Ishikawa (cell line): ENCODE results near the gene PILRA.
A peak's percentile ranks its signal among the peaks of the same experiment; 100 is the strongest.

Source experiments
- CEBPB ChIP-seq: IDR thresholded peaks from 2 replicates; pipeline ENCODE4 v1.6.1; 2012
- CREB1 ChIP-seq: IDR thresholded peaks from 2 replicates; pipeline ENCODE4 v1.6.1; 2012; ENCODE audit warnings: low read depth
- EGR1 ChIP-seq: IDR thresholded peaks from 2 replicates; pipeline ENCODE4 v1.6.1; 2012
- EP300 ChIP-seq: IDR thresholded peaks from 2 replicates; pipeline ENCODE4 v1.6.1; 2012; ENCODE audit warnings: borderline replicate concordance
- FOXM1 ChIP-seq: IDR thresholded peaks from 2 replicates; pipeline ENCODE4 v1.6.1; 2012; ENCODE audit warnings: low read depth, borderline replicate concordance
- NFIC ChIP-seq: IDR thresholded peaks from 2 replicates; pipeline ENCODE4 v1.6.1; 2012
- RAD21 ChIP-seq: IDR thresholded peaks from 2 replicates; pipeline ENCODE4 v1.6.1; 2012; ENCODE audit warnings: low read depth
- TAF1 ChIP-seq: IDR thresholded peaks from 2 replicates; pipeline ENCODE4 v1.6.1; 2012; ENCODE audit warnings: low read depth, mild to moderate bottlenecking
- TCF12 ChIP-seq: IDR thresholded peaks from 2 replicates; pipeline ENCODE4 v1.6.1; 2012; ENCODE audit warnings: low read depth
- TEAD4 ChIP-seq: IDR thresholded peaks from 2 replicates; pipeline ENCODE4 v1.6.1; 2012
- YY1 ChIP-seq: IDR thresholded peaks from 2 replicates; pipeline ENCODE4 v1.6.1; 2012; ENCODE audit warnings: low read depth
- ZBTB7A ChIP-seq: IDR thresholded peaks from 2 replicates; pipeline ENCODE4 v1.6.1; 2012; ENCODE audit warnings: low read depth
- TF ChIP-seq, protein P1 (sequence below): IDR thresholded peaks from 2 replicates; pipeline ENCODE4 v1.6.1; 2012
- TF ChIP-seq, protein P2 (sequence below): IDR thresholded peaks from 2 replicates; pipeline ENCODE4 v1.6.1; 2012; ENCODE audit warnings: low read depth, mild to moderate bottlenecking
- TF ChIP-seq, protein P3 (sequence below): IDR thresholded peaks from 2 replicates; pipeline ENCODE4 v1.6.1; 2012

PILRA gene

DNA sequence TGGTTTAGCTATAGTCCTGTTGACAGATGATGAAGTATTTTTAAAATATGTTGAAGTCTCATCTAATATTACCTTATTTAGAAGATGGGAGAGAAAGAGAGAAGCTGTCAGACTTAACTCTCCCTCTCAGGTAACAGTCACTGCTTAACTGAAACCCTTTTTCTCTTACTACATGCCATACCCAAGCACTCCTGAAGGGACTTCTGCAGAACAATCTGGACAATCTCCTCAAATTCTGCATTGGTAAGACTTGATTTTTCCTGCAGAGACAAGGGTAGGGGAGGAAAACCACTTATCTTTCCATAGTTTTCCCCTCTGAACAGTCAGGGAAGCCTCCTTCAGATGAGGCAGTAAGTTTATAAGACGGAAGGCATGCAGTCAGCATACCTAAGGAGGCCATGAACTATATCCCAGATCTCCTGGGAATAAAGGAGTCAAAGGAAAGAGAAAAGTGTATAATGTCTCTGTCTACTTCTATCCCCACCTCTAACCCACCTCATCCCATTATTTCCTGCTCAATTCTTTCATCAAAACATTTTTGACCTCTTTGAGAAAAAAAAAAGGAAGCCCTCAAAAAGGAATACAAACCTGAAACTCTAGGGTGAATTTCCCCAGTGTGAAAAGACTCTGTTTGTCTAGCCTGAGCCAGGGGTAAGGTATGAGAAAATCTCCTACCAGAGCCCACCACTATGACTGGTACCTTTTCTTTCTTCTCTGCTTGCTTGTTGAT is 45.8 kb downstream of the PILRA start:
- TF ChIP-seq NFIC (no peak), EP300 (no peak), FOXM1 (no peak), CEBPB (no peak), EGR1 (no peak), RAD21 (no peak), CREB1 (no peak), ZBTB7A (no peak), YY1 (no peak), TCF12 (no peak)

DNA sequence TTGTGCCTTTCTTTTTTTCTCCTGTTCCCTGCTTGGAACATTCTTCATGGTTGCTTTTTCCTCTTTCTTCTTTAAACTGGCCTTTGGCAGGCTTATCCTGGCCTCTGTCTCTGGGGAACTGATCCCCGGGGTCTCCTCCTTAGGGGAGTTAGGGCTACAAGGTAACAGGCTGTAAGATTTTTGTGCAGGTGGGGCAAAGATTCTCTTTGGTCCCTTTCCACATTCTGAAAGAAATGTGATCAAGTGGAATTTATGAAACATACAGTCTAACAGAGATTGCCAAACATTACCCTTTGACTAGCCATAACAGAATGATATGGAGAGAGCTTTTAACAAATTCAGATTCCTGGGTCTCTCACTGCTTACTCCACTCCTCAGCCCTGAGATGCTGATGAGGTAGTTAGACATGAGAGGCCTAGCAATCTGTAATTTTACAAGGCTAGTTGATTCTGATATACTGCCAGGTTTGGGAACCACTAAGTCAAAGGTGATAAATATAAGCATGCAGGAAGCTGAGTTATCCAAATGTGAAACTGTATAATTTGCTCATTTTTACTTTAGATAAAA is 46.5 kb downstream of the PILRA start:
- TF ChIP-seq CEBPB (no peak), FOXM1 (no peak)
- TF ChIP-seq, protein P1, sequence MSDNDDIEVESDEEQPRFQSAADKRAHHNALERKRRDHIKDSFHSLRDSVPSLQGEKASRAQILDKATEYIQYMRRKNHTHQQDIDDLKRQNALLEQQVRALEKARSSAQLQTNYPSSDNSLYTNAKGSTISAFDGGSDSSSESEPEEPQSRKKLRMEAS: no peak

DNA sequence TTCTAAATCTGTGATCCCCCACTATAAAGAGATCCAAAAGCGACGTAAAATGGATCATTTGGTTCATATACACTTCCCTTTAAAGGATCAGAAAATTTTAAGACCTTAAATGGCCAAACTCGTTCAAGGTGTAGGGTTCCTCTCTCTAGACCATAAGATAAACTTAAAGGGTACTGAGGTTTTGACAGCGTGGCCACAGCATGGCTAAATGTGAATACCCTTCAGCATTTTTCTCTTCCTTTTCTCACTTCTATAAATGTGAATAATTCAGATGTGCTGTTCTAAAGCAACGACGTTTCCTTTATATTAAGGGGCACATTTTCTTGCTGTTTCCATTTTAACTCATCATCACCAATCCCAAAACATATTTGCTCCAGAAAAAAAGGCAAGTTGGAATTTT is 50.0 kb downstream of the PILRA start:
- TF ChIP-seq, protein P1: no peak

DNA sequence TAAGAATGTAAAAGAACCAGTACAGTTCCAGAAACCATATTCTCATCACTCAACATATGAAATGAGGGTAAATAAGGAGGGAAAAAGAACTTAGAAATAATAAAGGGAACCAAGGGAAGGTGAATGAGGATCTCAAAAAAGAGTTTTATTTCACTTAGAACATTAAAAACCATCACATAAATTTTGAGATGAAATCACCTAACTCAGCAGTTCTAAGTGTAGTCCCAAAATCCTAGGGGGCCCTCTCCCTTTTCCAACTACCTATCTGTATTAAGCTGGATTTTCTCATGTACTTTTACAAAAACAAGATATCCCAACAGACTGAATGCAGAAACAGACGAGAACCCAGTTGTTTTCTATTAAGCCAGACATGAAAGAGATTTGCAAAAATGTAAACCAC is 52.1 kb downstream of the PILRA start:
- TF ChIP-seq EGR1 (no peak), RAD21 (no peak), ZBTB7A (no peak)

DNA sequence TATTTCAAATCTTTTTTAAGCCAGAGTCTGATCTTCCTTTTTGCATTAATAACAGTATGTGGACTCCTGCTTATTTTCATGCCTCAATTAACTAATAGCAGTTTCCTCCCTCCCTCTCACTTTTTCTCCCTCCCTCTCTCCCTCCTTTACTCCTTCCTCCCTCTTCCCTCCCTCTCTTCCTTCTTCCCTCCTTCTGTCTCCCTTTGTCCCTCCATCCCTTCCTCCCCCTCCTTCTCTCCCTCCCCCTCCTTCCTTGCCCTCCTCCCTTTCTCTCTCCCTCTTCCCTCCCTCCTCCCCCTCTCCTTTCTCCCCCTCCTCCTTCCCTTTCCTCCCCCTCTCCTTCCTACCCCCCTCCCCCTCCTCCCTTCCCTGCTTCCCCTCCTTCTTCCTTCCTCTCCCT is 53.2 kb downstream of the PILRA start:
- no peak for TF ChIP-seq CREB1
- TF ChIP-seq NFIC: no peak

DNA sequence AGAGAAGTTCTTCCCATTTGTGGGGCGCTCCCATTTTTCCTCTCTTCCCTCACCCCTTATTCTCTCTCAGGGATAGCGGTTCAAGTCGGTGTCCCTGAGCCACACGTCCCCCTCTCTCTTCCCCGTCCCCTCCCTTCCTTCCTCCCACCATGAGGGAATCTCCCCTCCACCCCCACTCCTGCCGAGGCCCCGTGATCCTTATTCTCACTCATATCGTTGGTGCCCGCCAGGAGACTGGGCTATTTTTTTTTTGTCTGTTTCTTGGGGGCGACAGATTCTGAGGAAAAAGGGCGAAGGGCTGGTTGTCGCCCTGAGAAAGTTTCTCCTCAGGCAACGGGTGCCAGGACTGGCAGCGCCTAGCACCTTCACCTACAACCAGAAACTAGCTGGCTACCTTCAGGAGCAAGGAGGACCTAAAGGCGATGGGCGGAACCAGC is 54.5 kb downstream of the PILRA start:
- TF ChIP-seq TCF12 (no peak), FOXM1 (no peak), CREB1 (no peak), NFIC (no peak), ZBTB7A (no peak), RAD21 (no peak), EP300 (no peak), TAF1 (no peak), YY1 (no peak)
- TF ChIP-seq, protein P2, sequence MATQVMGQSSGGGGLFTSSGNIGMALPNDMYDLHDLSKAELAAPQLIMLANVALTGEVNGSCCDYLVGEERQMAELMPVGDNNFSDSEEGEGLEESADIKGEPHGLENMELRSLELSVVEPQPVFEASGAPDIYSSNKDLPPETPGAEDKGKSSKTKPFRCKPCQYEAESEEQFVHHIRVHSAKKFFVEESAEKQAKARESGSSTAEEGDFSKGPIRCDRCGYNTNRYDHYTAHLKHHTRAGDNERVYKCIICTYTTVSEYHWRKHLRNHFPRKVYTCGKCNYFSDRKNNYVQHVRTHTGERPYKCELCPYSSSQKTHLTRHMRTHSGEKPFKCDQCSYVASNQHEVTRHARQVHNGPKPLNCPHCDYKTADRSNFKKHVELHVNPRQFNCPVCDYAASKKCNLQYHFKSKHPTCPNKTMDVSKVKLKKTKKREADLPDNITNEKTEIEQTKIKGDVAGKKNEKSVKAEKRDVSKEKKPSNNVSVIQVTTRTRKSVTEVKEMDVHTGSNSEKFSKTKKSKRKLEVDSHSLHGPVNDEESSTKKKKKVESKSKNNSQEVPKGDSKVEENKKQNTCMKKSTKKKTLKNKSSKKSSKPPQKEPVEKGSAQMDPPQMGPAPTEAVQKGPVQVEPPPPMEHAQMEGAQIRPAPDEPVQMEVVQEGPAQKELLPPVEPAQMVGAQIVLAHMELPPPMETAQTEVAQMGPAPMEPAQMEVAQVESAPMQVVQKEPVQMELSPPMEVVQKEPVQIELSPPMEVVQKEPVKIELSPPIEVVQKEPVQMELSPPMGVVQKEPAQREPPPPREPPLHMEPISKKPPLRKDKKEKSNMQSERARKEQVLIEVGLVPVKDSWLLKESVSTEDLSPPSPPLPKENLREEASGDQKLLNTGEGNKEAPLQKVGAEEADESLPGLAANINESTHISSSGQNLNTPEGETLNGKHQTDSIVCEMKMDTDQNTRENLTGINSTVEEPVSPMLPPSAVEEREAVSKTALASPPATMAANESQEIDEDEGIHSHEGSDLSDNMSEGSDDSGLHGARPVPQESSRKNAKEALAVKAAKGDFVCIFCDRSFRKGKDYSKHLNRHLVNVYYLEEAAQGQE: no peak
- TF ChIP-seq, protein P3, sequence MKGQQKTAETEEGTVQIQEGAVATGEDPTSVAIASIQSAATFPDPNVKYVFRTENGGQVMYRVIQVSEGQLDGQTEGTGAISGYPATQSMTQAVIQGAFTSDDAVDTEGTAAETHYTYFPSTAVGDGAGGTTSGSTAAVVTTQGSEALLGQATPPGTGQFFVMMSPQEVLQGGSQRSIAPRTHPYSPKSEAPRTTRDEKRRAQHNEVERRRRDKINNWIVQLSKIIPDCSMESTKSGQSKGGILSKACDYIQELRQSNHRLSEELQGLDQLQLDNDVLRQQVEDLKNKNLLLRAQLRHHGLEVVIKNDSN: no peak
- TF ChIP-seq, protein P1: no peak

DNA sequence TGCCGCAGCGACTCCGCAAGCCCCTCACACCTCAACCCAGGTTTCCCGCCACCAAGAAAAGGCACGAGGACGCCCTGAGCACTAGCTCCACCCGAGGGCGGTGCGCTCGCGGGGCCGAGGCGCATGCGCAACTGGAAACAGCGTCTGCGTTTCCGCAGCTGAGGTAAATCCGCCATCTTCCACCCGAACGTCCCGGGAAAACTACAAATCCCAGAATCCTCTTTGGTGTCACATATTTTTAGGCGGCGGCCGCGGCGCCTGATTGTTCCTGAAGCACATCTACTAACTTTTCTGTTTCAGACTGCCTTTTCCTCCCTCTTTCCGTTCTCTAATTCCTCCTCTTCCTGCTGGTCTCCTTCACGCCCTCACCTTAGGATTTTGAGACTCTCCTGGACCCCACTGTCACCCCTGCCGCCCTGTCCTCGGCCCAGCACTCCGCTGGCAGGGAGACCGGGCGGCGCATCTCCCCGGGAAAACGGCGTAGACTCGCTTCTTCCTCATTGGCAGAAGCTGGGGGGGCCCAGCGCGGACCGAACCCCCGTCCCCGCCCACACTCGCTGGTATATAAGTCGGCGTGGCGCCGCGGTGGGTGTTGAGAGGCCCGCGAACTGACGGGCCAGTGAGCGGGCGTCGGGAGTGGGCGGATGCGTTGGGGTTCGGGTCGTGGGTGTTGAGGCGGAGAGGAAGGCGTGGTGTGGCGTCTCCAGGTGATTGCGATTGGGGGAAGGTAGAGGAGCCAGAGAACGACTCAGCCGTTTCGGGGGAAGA is 55.1 kb downstream of the PILRA start, which contains the start of gene ZCWPW1:
Gene ZCWPW1, minus strand, starts transcription at position 505 of the 768 bp plus-strand sequence. CDS start 8,054 bp downstream, outside the sequence.
- TF ChIP-seq CEBPB (no peak), EP300 (no peak; the same call in 1 of the 2 replicates), YY1 (peak; percentile 91), TAF1 (peak; percentile 70), EGR1 (peak; percentile 93), TEAD4 (peak; percentile 20), ZBTB7A (0 out of 2 replicates have a peak, but pooled peaks have one; percentile 29), NFIC (peak; percentile 3; the same call in 1 of the 2 replicates), TCF12 (peak; percentile 35), RAD21 (no peak), CREB1 (no peak; the same call in 1 of the 2 replicates), FOXM1 (no peak; the same call in 1 of the 2 replicates)
- TF ChIP-seq, protein P3: no peak
- TF ChIP-seq, protein P2: no peak
- TF ChIP-seq, protein P1: peak; percentile 100
